ENCODE data around the gene LRRC25.

LRRC25 gene

GRCh38 chr19:18446145-18446810 lies 48.9 kb upstream of the LRRC25 start (continued):
- no peak for TF ChIP-seq ZNF626 (tag by site-specific recombination; IDR thresholded peaks at IDR 0.05)
- TF ChIP-seq ZBTB26 (tag by site-specific recombination; optimal IDR thresholded peaks at IDR 0.05): no peak
- TF ChIP-seq CTCF (tag by site-specific recombination; IDR thresholded peaks at IDR 0.05): no peak
- no peak for TF ChIP-seq ZNF335 (tag by site-specific recombination; conservative IDR thresholded peaks at IDR 0.05)
- no peak for TF ChIP-seq PBX3 (CRISPR knock-in tag; IDR thresholded peaks at IDR 0.05)
- TF ChIP-seq ZNF701 (tag by site-specific recombination; IDR thresholded peaks at IDR 0.05): no peak

- Histone ChIP-seq H3K27ac (ENCODE audit: extremely low read depth, low read depth, low read length) (no peak overlapping the region), H3K4me1 (ENCODE audit: control insufficient read depth, insufficient read depth, low read length) (no peaks in the 10 kb centered on the region), H3K4me3 (ENCODE audit: low read depth, low read length) (no peak overlapping the region), H3K9me3 (ENCODE audit: control insufficient read depth, insufficient read depth, low read depth, low read length) (no peaks in the 10 kb centered on the region), H3K36me3 (ENCODE audit: control insufficient read depth in 2 of 2, insufficient read depth in 1 of 2, low read length in 2 of 2) (peaks cover 0 to 61% of the 10 kb centered on the region in 2 experiments; a peak in 2 of 3 replicates)
- ChIA-PET CTCF (interaction anchor here (0.5 to 7.5 kb wide), 4 partner anchors 11 to 43 kb away, joined by 3 to 85 read pairs (median 4); no protein-coding TSS in a partner anchor), POLR2A (interaction anchor here (0.5 to 0.6 kb wide), 2 partner anchors 131 to 164 kb away, joined by 5 read pairs; partner anchors contain the start of gene JUND)
- TF ChIP-seq MYNN (tag by site-specific recombination; IDR thresholded peaks at IDR 0.05; ENCODE audit: borderline replicate concordance): no peak
- TF ChIP-seq ZNF423 (tag by site-specific recombination; IDR thresholded peaks at IDR 0.05): no peak
- peak; percentile 84 for TF ChIP-seq REST (tag by site-specific recombination; IDR thresholded peaks at IDR 0.05)
- TF ChIP-seq ZBTB44 (tag by site-specific recombination; IDR thresholded peaks at IDR 0.05): no peak
- TF ChIP-seq ZNF302 (tag by site-specific recombination; IDR thresholded peaks at IDR 0.05; ENCODE audit: low read depth): no peak
- TF ChIP-seq GLIS2 (tag by site-specific recombination; IDR thresholded peaks at IDR 0.05): no peak
- TF ChIP-seq KLF1 (tag by site-specific recombination; IDR thresholded peaks at IDR 0.05): peak; percentile 53; the same call in 1 of the 2 replicates
- TF ChIP-seq ZNF19 (tag by site-specific recombination; IDR thresholded peaks at IDR 0.05; ENCODE audit: low read depth): no peak
- TF ChIP-seq ZBTB6 (tag by site-specific recombination; IDR thresholded peaks at IDR 0.05): no peak
- peak; percentile 88 for TF ChIP-seq ZNF10 (tag by site-specific recombination; IDR thresholded peaks at IDR 0.05)
- TF ChIP-seq ZNF677 (tag by site-specific recombination; IDR thresholded peaks at IDR 0.05): no peak
- TF ChIP-seq WT1 (tag by site-specific recombination; IDR thresholded peaks at IDR 0.05): no peak
These were observed 48.0 kb upstream of the LRRC25 start for GRCh38 chr19:18445262-18445948.

Data from HEK293 (cell line).